DOHH2 (cell line): Measurements from ENCODE around the gene SPRED3.

Experiments
- H3F3A ChIP-seq: fragments of 200-600 bp; sonication (generic), shearing (Covaris generic); 2 replicates; pipeline ENCODE4 v1.6.0; 2016; ENCODE audit warnings: antibody characterized with exemption, mild to moderate bottlenecking; ENCODE audit not compliant: control insufficient read depth, insufficient read depth
- H3K27ac ChIP-seq: fragments of 200-600 bp; sonication (generic); 2 replicates; pipeline ENCODE4 v1.5.1; 2014; ENCODE audit warnings: low read depth, mild to moderate bottlenecking, low read length, moderate library complexity
- H3K27me3 ChIP-seq: fragments of 200-600 bp; sonication (generic); 2 replicates; pipeline ENCODE4 v1.6.1; 2014; ENCODE audit warnings: mild to moderate bottlenecking, low read length, mixed read lengths; ENCODE audit not compliant: control insufficient read depth
- H3K36me3 ChIP-seq: fragments of 200-600 bp; sonication (generic); 2 replicates; pipeline ENCODE4 v1.6.1; 2014; ENCODE audit warnings: mild to moderate bottlenecking, low read length, moderate library complexity, mixed read lengths; ENCODE audit not compliant: control insufficient read depth
- H3K4me1 ChIP-seq: fragments of 200-600 bp; sonication (generic); 2 replicates; pipeline ENCODE4 v1.6.1; 2014; ENCODE audit warnings: mild to moderate bottlenecking, low read length, mixed read lengths; ENCODE audit not compliant: control insufficient read depth
- H3K4me2 ChIP-seq: fragments of 200-600 bp; sonication (generic); 2 replicates; pipeline ENCODE4 v1.6.0; 2014; ENCODE audit warnings: mild to moderate bottlenecking, low read length, moderate library complexity
- H3K4me3 ChIP-seq: fragments of 200-600 bp; sonication (generic); 2 replicates; pipeline ENCODE4 v1.5.1; 2014; ENCODE audit warnings: mild to moderate bottlenecking, low read length, mixed read lengths
- H3K79me2 ChIP-seq: fragments of 200-600 bp; sonication (generic); 2 replicates; pipeline ENCODE4 v1.6.1; 2014; ENCODE audit warnings: mild to moderate bottlenecking, low read length, mixed read lengths; ENCODE audit not compliant: control insufficient read depth
- H3K9me2 ChIP-seq: fragments of 200-600 bp; sonication (generic); replicated peaks from 2 replicates; pipeline ENCODE4 v1.6.1; 2014; ENCODE audit warnings: mild to moderate bottlenecking, low read length, mixed read lengths; ENCODE audit not compliant: control insufficient read depth
- H3K9me3 ChIP-seq: fragments of 200-600 bp; sonication (generic); 2 replicates; pipeline ENCODE4 v1.6.1; 2014; ENCODE audit warnings: antibody characterized with exemption, low read length, mixed read lengths; ENCODE audit not compliant: control insufficient read depth, insufficient read depth
- H4K20me1 ChIP-seq: fragments of 200-600 bp; sonication (generic); 2 replicates; pipeline ENCODE4 v1.6.0; 2014; ENCODE audit warnings: low read depth, mild to moderate bottlenecking, antibody characterized with exemption, low read length, moderate library complexity; ENCODE audit not compliant: control insufficient read depth, insufficient read depth
- CTCF ChIP-seq: fragments of 200-600 bp; sonication (generic); IDR thresholded peaks from one replicate; pipeline ENCODE4 v1.5.1; 2014; ENCODE audit warnings: antibody characterized with exemption, mild to moderate bottlenecking, low read depth, low read length; ENCODE audit not compliant: poor library complexity, severe bottlenecking
- EZH2phosphoT487 ChIP-seq: fragments of 200-600 bp; sonication (generic); IDR thresholded peaks from 2 replicates; pipeline ENCODE4 v1.6.1; 2017; ENCODE audit warnings: borderline replicate concordance, mild to moderate bottlenecking, antibody characterized with exemption, low read length, moderate library complexity, mixed read lengths

SPRED3 gene

GRCh38 chr19:38399537-38399936 is 11.0 kb downstream of the SPRED3 start:
- peaks cover 18% of the 10 kb centered on the region for H3K27me3 ChIP-seq
- no peak overlapping the region for H3K4me2 ChIP-seq
- peaks cover 9% of the 10 kb centered on the region for H3K4me1 ChIP-seq
- no peaks in the 10 kb centered on the region for H3K9me3 ChIP-seq
- H3K9me2 ChIP-seq, result no peaks in the 10 kb centered on the region
- H3K4me3 ChIP-seq, result no peak overlapping the region
- no peak overlapping the region for H3K27ac ChIP-seq
- H3K36me3 ChIP-seq, result no peaks in the 10 kb centered on the region
- peaks cover 4% of the 10 kb centered on the region; the same call in 1 of the 2 replicates for H3K79me2 ChIP-seq
- no peaks in the 10 kb centered on the region for H4K20me1 ChIP-seq
- H3F3A ChIP-seq, result no peaks in the 10 kb centered on the region
- TF ChIP-seq EZH2phosphoT487 (no peak), CTCF (no peak)

- no peak overlapping the region for H3K4me2 ChIP-seq
- H3K27ac ChIP-seq, result no peak overlapping the region
- H3K4me3 ChIP-seq, result no peak overlapping the region
- TF ChIP-seq CTCF (no peak), EZH2phosphoT487 (no peak)
- no peaks in the 10 kb centered on the region for H4K20me1 ChIP-seq
- H3K36me3 ChIP-seq, result no peaks in the 10 kb centered on the region
- H3K27me3 ChIP-seq, result peaks cover 10% of the 10 kb centered on the region
- H3K9me2 ChIP-seq, result no peaks in the 10 kb centered on the region
- H3K79me2 ChIP-seq, result peaks cover 4% of the 10 kb centered on the region; the same call in 1 of the 2 replicates
- H3K9me3 ChIP-seq, result no peaks in the 10 kb centered on the region
- H3K4me1 ChIP-seq, result peaks cover 9% of the 10 kb centered on the region
- H3F3A ChIP-seq, result no peaks in the 10 kb centered on the region
Observed at GRCh38 chr19:38400361-38400760, 11.9 kb downstream of the SPRED3 start.

- no peak for TF ChIP-seq EZH2phosphoT487
- no peak for TF ChIP-seq CTCF
- Histone ChIP-seq H3K4me1 (peaks cover 9% of the 10 kb centered on the region), H3K27ac (no peak overlapping the region), H3F3A (no peaks in the 10 kb centered on the region), H3K4me2 (no peak overlapping the region), H3K9me2 (no peaks in the 10 kb centered on the region), H3K36me3 (no peaks in the 10 kb centered on the region), H3K9me3 (no peaks in the 10 kb centered on the region), H4K20me1 (no peaks in the 10 kb centered on the region), H3K4me3 (no peak overlapping the region), H3K27me3 (peaks cover 6% of the 10 kb centered on the region; the same call in 1 of the 2 replicates), H3K79me2 (peaks cover 4% of the 10 kb centered on the region; the same call in 1 of the 2 replicates)
Observed at GRCh38 chr19:38401148-38401547, 12.7 kb downstream of the SPRED3 start.

- Histone ChIP-seq H3K36me3 (no peaks in the 10 kb centered on the region), H3F3A (no peaks in the 10 kb centered on the region), H3K4me3 (peak overlapping the region; percentile 66), H3K9me3 (no peaks in the 10 kb centered on the region), H3K27me3 (no peaks in the 10 kb centered on the region), H4K20me1 (no peaks in the 10 kb centered on the region), H3K9me2 (no peaks in the 10 kb centered on the region), H3K4me1 (peaks cover 9% of the 10 kb centered on the region), H3K27ac (no peak overlapping the region; the same call in 1 of the 2 replicates), H3K79me2 (peaks cover 4% of the 10 kb centered on the region; the same call in 1 of the 2 replicates), H3K4me2 (peak overlapping the region; percentile 74)
- TF ChIP-seq CTCF (no peak), EZH2phosphoT487 (no peak)
Observed at GRCh38 chr19:38402623-38402966, 14.1 kb downstream of the SPRED3 start.
